Fibroblast of villous mesenchyme (primary cell): ENCODE results near the gene GSAP. TPM values are rescaled to one million over a fixed set of nuclear protein-coding genes. Genes with fewer than 3 reads are reported as not detected.
"Not testable (repeated sequence)": the region's sequence is repeated elsewhere in the genome, so short reads cannot be mapped to it uniquely, and the experiment has no call there.

ENCODE experiments used
- DNase-seq: peaks from one replicate; pipeline ENCODE4 v3.0.0-alpha.2; 2010; ENCODE audit warnings: low read depth
- H3K4me3 ChIP-seq: 2 replicates; pipeline ENCODE4 v1.5.1; 2011; ENCODE audit warnings: low read depth, mild to moderate bottlenecking, low read length
- total RNA-seq: library from RNA; depleted of rRNA; stranded (reverse); fragments of >200 nt; gene quantifications from 2 replicates; pipeline ENCODE4 v1.2.3, GENCODE V29; 2012
- TF ChIP-seq, protein P1 (sequence below): IDR thresholded peaks from 2 replicates; pipeline ENCODE4 v1.5.1; 2012; ENCODE audit warnings: low read depth, mild to moderate bottlenecking, low read length; ENCODE audit not compliant: insufficient read depth

GSAP gene
- total RNA-seq, 1 donor = 13.8 TPM

- DNase-seq = peak; percentile 22
- TF ChIP-seq, protein P1, sequence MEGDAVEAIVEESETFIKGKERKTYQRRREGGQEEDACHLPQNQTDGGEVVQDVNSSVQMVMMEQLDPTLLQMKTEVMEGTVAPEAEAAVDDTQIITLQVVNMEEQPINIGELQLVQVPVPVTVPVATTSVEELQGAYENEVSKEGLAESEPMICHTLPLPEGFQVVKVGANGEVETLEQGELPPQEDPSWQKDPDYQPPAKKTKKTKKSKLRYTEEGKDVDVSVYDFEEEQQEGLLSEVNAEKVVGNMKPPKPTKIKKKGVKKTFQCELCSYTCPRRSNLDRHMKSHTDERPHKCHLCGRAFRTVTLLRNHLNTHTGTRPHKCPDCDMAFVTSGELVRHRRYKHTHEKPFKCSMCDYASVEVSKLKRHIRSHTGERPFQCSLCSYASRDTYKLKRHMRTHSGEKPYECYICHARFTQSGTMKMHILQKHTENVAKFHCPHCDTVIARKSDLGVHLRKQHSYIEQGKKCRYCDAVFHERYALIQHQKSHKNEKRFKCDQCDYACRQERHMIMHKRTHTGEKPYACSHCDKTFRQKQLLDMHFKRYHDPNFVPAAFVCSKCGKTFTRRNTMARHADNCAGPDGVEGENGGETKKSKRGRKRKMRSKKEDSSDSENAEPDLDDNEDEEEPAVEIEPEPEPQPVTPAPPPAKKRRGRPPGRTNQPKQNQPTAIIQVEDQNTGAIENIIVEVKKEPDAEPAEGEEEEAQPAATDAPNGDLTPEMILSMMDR = no peak
Observed at GRCh38 chr7:77288676-77289320, 127.4 kb downstream of the GSAP start.

DNA sequence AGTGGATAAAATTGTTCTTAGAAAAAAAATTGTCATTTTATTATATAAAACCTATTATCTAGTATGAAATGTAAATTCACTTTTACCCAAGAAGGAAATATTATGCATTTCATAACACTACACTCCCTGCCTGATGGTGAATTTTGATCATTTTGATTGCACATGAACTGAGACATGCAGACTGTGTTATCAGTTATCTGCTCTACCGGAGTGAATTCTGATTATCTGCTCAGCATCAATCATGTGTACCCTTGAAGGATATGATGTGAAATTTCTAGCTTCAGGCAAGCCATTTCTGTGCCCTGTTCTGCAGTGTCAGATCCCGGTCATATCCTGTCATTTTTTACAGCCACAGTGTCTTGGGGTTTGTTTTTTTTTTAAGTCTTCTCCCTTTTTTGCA lies 131.5 kb downstream of the GSAP start:
- no peak overlapping the region for H3K4me3 ChIP-seq
- DNase-seq = no peak
- TF ChIP-seq, protein P1 = no peak

More at GRCh38 chr7:77288676-77289320, 127.4 kb downstream of the GSAP start:
- H3K4me3 ChIP-seq = no peak overlapping the region

- TF ChIP-seq, protein P1 = no peak
- no peak overlapping the region for H3K4me3 ChIP-seq
- no peak for DNase-seq
Observed at GRCh38 chr7:77284005-77284404, 132.1 kb downstream of the GSAP start.

DNA sequence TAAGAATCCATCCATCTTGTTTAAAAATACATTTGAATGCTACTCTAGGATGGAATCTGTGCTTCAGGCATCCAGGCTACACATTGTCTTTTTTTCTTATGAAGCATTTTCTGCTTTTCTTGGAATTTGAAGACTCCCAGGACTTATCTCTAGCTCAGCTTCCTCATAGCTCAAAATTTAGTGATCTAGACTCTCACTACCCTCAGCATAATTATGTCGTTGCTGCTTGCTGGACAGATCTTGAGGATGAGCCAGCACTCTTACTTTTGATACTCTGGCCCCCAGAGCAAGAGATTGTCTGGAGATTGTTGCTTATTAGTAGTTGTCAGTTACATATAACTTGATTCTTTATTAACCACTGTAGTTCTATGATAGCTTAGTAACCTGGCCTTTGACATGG lies 133.3 kb downstream of the GSAP start:
- no peak overlapping the region for H3K4me3 ChIP-seq
- TF ChIP-seq, protein P1 = no peak
- no peak for DNase-seq

- DNase-seq = no peak
- TF ChIP-seq, protein P1 = no peak
Observed at GRCh38 chr7:77281780-77282478, 134.2 kb downstream of the GSAP start.

DNA sequence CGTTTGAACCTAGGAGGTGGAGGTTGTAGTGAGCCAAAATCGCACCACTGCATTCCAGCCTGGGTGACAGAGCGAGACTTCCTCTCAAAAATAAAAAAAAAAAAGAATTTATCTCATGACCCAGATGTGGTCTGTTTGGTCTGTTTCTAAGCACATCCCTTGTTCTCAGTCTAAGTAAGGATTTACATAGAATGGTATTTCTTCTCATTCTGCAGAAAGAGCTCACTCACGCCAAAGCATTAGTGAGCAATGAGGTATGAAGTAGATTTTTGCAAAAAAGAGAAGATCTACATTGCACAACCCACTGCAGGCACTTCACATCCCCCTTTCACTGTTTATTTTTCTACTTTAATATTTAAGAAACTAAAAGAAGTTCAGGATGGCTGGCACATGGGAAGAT lies 140.0 kb downstream of the GSAP start:
- TF ChIP-seq, protein P1 = no peak
- DNase-seq = no peak
- no peak overlapping the region for H3K4me3 ChIP-seq

More at GRCh38 chr7:77281780-77282478, 134.2 kb downstream of the GSAP start:
- no peak overlapping the region for H3K4me3 ChIP-seq

- H3K4me3 ChIP-seq = not testable (repeated sequence)
- peak; percentile 78 for DNase-seq
Observed at GRCh38 chr7:77275663-77276062, 140.5 kb downstream of the GSAP start.
